Cerebellar cortex (tissue), 1 donor: ENCODE data around the gene SNTG2.
A peak's percentile ranks its signal among the peaks of the same experiment; 100 is the strongest.

Experiments used
- DNase-seq: peaks from one replicate; pipeline ENCODE4 v3.0.0-alpha.2; 2015; ENCODE audit warnings: low spot score

SNTG2 gene

GRCh38 chr2:953975-954686, 3.5 kb downstream of the SNTG2 start:
- DNase-seq: peak; percentile 19

GRCh38 chr2:954687-955000, 4.0 kb downstream of the SNTG2 start:
- DNase-seq: no peak

- DNase-seq: no peak
These were observed 5.4 kb downstream of the SNTG2 start for GRCh38 chr2:955829-956731.

GRCh38 chr2:959457-959856, 8.8 kb downstream of the SNTG2 start:
- no peak for DNase-seq

GRCh38 chr2:960061-960736, 9.6 kb downstream of the SNTG2 start:
- DNase-seq: no peak

GRCh38 chr2:961786-962185, 11.1 kb downstream of the SNTG2 start:
- DNase-seq: no peak

- DNase-seq: no peak
These were observed 13.2 kb downstream of the SNTG2 start for GRCh38 chr2:963876-964275.

GRCh38 chr2:964562-964961, 13.9 kb downstream of the SNTG2 start:
- no peak for DNase-seq

- no peak for DNase-seq
These were observed 15.0 kb downstream of the SNTG2 start for GRCh38 chr2:965640-966147.

- DNase-seq: no peak
These were observed 22.5 kb downstream of the SNTG2 start for GRCh38 chr2:973129-973528.

- no peak for DNase-seq
These were observed 23.4 kb downstream of the SNTG2 start for GRCh38 chr2:974054-974453.

- DNase-seq: no peak
These were observed 23.9 kb downstream of the SNTG2 start for GRCh38 chr2:974502-974901.

GRCh38 chr2:975095-975494, 24.4 kb downstream of the SNTG2 start:
- no peak for DNase-seq

- no peak for DNase-seq
These were observed 28.6 kb downstream of the SNTG2 start for GRCh38 chr2:979069-979928.

GRCh38 chr2:980176-980575, 29.5 kb downstream of the SNTG2 start:
- no peak for DNase-seq

- DNase-seq: no peak
These were observed 30.6 kb downstream of the SNTG2 start for GRCh38 chr2:981258-981657.

GRCh38 chr2:981759-982158, 31.1 kb downstream of the SNTG2 start:
- no peak for DNase-seq

GRCh38 chr2:985317-985898, 34.8 kb downstream of the SNTG2 start:
- DNase-seq: no peak

GRCh38 chr2:987789-988188, 37.1 kb downstream of the SNTG2 start:
- no peak for DNase-seq

- no peak for DNase-seq
These were observed 39.3 kb downstream of the SNTG2 start for GRCh38 chr2:989781-990467.

- DNase-seq: no peak
These were observed 40.3 kb downstream of the SNTG2 start for GRCh38 chr2:990970-991369.
